ENCODE results near the gene DLD.

DNA sequence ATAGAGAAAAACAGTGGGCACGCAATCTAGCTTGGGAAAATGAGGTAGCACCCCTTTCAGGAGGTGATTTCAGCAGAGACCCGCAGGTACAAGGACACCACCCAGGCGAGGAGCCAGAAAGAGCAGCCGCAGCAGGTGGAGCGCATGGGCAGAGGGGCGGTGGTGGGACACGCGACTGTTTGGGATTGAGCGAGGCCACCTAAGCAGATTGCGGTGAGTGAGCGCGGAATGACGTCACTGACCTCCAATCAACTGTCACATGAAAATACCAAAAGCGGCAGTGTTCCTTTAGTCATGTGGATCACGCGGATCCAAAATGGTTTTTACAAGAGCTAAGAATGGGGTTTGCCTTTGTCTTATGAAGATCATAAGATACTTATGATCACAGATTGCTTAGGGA, 47.8 kb upstream of the DLD start:
- TF ChIP-seq CTCF (IDR thresholded peaks at IDR 0.05; ENCODE audit: poor library complexity) = no peak
- no peak for TF ChIP-seq EZH2 (IDR thresholded peaks at IDR 0.05; ENCODE audit: borderline replicate concordance)
- TF ChIP-seq EZH2phosphoT487 (IDR thresholded peaks at IDR 0.05; ENCODE audit: low read depth, severe bottlenecking, unreplicated experiment) = no peak
